Loucy (cell line): ENCODE results near the gene TLE5.

Experiments used
- H2AFZ ChIP-seq: fragments of 200-600 bp; sonication (generic); 2 replicates; pipeline ENCODE4 v1.6.0; 2016; ENCODE audit warnings: antibody characterized with exemption, mild to moderate bottlenecking, low read length, moderate library complexity
- H3F3A ChIP-seq: fragments of 200-600 bp; 2 replicates; pipeline ENCODE4 v1.6.0; 2016; ENCODE audit warnings: antibody characterized with exemption, low read depth, mild to moderate bottlenecking
- H3K27me3 ChIP-seq: fragments of 200-600 bp; sonication (generic); 2 replicates; pipeline ENCODE4 v1.6.1; 2014; ENCODE audit warnings: low read length, mild to moderate bottlenecking; ENCODE audit not compliant: insufficient read depth, poor library complexity, severe bottlenecking
- H3K36me3 ChIP-seq: fragments of 200-600 bp; sonication (generic); 2 replicates; pipeline ENCODE4 v1.6.1; 2016; ENCODE audit warnings: low read length; ENCODE audit not compliant: insufficient read depth
- H3K4me1 ChIP-seq: fragments of 200-600 bp; sonication (generic); 2 replicates; pipeline ENCODE4 v1.5.1; 2014; ENCODE audit warnings: low read length, mild to moderate bottlenecking; ENCODE audit not compliant: insufficient read depth, poor library complexity, severe bottlenecking
- H3K4me2 ChIP-seq: fragments of 200-600 bp; sonication (generic); 2 replicates; pipeline ENCODE4 v1.6.0; 2014; ENCODE audit warnings: antibody characterized with exemption, low read length, low read depth, mild to moderate bottlenecking; ENCODE audit not compliant: poor library complexity, severe bottlenecking
- H3K4me3 ChIP-seq: fragments of 200-600 bp; sonication (generic); 2 replicates; pipeline ENCODE4 v1.5.1; 2014; ENCODE audit warnings: low read length, mild to moderate bottlenecking, mixed read lengths; ENCODE audit not compliant: poor library complexity, severe bottlenecking
- H3K79me2 ChIP-seq: fragments of 200-600 bp; sonication (generic); 2 replicates; pipeline ENCODE4 v1.6.1; 2014; ENCODE audit warnings: low read length; ENCODE audit not compliant: insufficient read depth
- H3K9ac ChIP-seq: fragments of 200-600 bp; sonication (generic); 2 replicates; pipeline ENCODE4 v1.6.0; 2014; ENCODE audit warnings: mild to moderate bottlenecking, low read depth, low read length, moderate library complexity; ENCODE audit not compliant: poor library complexity, severe bottlenecking
- H3K9me2 ChIP-seq: fragments of 200-600 bp; sonication (generic); replicated peaks from 2 replicates; pipeline ENCODE4 v1.6.1; 2016; ENCODE audit warnings: low read depth, low read length, mixed read lengths
- H3K9me3 ChIP-seq: fragments of 200-600 bp; sonication (generic); 2 replicates; pipeline ENCODE4 v1.6.1; 2014; ENCODE audit warnings: mild to moderate bottlenecking, antibody characterized with exemption, low read length, low read depth; ENCODE audit not compliant: insufficient read depth
- H4K20me1 ChIP-seq: fragments of 200-600 bp; sonication (generic); 2 replicates; pipeline ENCODE4 v1.6.0; 2014; ENCODE audit warnings: antibody characterized with exemption, low read length, mild to moderate bottlenecking; ENCODE audit not compliant: insufficient read depth, poor library complexity, severe bottlenecking
- EZH2phosphoT487 ChIP-seq: fragments of 200-600 bp; IDR thresholded peaks from 2 replicates; pipeline ENCODE4 v1.6.1; 2018; ENCODE audit warnings: antibody characterized with exemption, mild to moderate bottlenecking, moderate library complexity, borderline replicate concordance
- TF ChIP-seq, protein P1 (sequence below): fragments of 200-600 bp; sonication (generic); conservative IDR thresholded peaks from 2 replicates; pipeline ENCODE4 v1.5.1; 2014; ENCODE audit warnings: mild to moderate bottlenecking, antibody characterized with exemption, low read length

Gene TLE5

DNA sequence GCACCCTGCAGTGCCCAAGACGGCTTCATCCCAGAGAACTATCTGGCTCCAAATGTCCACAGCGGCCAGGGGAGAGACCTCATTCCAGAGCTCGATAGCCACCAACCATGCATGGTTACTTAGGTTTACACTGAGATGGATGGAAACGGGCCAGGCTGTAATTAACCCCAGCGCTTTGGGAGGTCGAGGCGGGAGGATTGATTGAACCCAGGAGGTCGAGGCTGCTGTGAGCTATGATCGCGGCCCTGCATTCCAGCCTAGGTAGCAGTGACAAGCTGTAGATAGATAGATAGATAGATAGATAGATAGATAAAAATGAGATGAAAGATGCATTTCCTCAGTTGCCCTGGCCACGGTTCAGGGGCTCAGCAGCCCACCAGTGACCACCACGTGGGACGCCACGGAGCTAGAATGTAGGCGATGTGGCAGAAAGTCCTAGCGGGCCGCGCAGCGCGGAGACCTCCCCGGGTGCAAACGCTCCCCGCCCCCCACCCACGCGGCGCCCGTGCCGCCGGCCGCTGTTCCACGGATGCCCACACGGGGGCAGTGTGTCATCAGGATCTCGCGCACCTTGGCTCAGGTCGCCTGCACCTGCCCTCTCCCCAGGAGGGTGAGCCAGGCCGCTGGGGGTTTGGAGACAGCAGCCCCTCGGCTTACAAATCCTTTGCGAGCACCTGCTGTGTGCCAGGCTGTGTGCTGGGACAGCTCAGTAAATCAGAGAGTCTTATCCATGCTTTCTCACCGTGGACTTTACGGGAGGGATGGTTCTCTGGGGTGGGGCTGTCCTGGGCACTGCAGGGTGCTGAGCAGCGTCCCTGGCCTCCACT lies 13.5 kb upstream of the TLE5 start:
- H3K27me3 ChIP-seq = no peaks in the 10 kb centered on the region
- no peaks in the 10 kb centered on the region for H3K9me3 ChIP-seq
- H3F3A ChIP-seq = no peaks in the 10 kb centered on the region
- peaks cover 3% of the 10 kb centered on the region for H3K4me1 ChIP-seq
- no peak for TF ChIP-seq EZH2phosphoT487
- TF ChIP-seq, protein P1, sequence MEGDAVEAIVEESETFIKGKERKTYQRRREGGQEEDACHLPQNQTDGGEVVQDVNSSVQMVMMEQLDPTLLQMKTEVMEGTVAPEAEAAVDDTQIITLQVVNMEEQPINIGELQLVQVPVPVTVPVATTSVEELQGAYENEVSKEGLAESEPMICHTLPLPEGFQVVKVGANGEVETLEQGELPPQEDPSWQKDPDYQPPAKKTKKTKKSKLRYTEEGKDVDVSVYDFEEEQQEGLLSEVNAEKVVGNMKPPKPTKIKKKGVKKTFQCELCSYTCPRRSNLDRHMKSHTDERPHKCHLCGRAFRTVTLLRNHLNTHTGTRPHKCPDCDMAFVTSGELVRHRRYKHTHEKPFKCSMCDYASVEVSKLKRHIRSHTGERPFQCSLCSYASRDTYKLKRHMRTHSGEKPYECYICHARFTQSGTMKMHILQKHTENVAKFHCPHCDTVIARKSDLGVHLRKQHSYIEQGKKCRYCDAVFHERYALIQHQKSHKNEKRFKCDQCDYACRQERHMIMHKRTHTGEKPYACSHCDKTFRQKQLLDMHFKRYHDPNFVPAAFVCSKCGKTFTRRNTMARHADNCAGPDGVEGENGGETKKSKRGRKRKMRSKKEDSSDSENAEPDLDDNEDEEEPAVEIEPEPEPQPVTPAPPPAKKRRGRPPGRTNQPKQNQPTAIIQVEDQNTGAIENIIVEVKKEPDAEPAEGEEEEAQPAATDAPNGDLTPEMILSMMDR = peak; percentile 92
- H3K4me3 ChIP-seq = peak overlapping the region; percentile 46
- no peaks in the 10 kb centered on the region for H4K20me1 ChIP-seq
- H2AFZ ChIP-seq = peak overlapping the region; percentile 67
- H3K4me2 ChIP-seq = peak overlapping the region; percentile 70
- no peaks in the 10 kb centered on the region for H3K79me2 ChIP-seq
- H3K36me3 ChIP-seq = no peaks in the 10 kb centered on the region
- no peaks in the 10 kb centered on the region for H3K9me2 ChIP-seq
- no peak overlapping the region for H3K9ac ChIP-seq

DNA sequence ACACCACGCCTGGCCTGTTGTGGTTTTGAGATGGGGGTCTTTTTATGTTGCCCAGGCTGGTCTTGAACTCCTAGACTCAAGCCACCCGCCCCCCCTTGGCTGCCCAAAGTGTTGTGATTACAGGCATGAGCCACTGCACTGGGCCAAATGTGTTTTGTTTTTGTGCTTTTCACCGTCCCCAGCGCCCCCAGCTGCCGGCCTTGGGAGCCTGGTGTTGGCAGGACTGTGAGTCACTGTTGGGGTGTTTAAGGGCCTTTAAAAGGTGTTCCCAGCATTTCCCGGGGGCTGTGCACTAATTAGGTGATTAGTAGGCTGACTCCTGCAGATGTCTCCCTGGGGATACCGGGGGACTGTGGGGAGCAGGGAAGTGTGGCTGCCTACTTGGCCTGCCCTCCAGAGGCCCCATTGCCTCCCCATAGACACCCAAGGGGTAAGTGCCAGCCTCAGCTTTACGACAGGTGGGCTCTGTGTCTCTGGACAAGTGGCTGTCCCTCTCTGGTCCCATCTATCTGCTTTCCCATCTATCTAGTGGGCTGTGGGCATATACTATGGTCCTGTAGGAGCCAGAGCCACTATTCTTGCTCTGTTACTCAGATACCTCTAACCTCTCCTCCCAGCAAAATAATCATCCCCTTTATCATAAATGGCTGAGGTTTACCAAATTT lies 11.8 kb upstream of the TLE5 start:
- Histone ChIP-seq H3K9me3 (no peaks in the 10 kb centered on the region), H3F3A (no peaks in the 10 kb centered on the region), H3K4me2 (no peak overlapping the region), H3K27me3 (no peaks in the 10 kb centered on the region), H3K4me1 (peaks cover 7% of the 10 kb centered on the region), H3K9me2 (no peaks in the 10 kb centered on the region), H3K79me2 (no peaks in the 10 kb centered on the region), H3K9ac (no peak overlapping the region), H2AFZ (no peak overlapping the region), H3K36me3 (no peaks in the 10 kb centered on the region), H4K20me1 (no peaks in the 10 kb centered on the region), H3K4me3 (no peak overlapping the region)
- TF ChIP-seq, protein P1 = no peak
- no peak for TF ChIP-seq EZH2phosphoT487

DNA sequence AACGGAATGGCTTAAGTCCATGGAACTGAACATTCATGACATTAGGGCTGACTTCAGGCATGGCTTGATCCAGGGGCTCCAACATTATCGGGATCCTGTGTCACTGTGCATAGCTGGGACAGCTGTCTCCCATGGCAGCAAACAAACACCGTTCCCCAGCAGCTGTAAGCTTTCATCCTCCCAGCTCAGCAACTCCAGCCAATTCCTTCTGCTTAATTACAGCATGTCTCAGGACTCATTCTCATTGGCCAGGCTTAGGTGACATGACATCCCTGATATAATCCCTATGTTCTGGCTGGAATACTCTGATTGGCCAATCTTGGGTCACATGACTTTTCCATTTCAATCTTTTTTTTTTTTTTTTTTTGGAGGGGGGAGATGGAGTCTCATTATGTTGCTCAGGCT lies 10.9 kb upstream of the TLE5 start:
- Histone ChIP-seq H3K4me2 (no peak overlapping the region), H3K27me3 (no peaks in the 10 kb centered on the region), H3F3A (no peaks in the 10 kb centered on the region), H2AFZ (no peak overlapping the region), H3K9me2 (no peaks in the 10 kb centered on the region), H3K36me3 (no peaks in the 10 kb centered on the region), H4K20me1 (no peaks in the 10 kb centered on the region), H3K9me3 (no peaks in the 10 kb centered on the region), H3K9ac (no peak overlapping the region), H3K4me3 (no peak overlapping the region), H3K79me2 (no peaks in the 10 kb centered on the region), H3K4me1 (peaks cover 7% of the 10 kb centered on the region)
- no peak for TF ChIP-seq EZH2phosphoT487
- TF ChIP-seq, protein P1 = no peak
